Fibroblast of pulmonary artery (primary cell): ENCODE measurements around the gene RBM28.
A peak's percentile ranks its signal among the peaks of the same experiment; 100 is the strongest.

Experiments
- DNase-seq: peaks from one replicate; pipeline ENCODE4 v3.0.0-alpha.2; 2010; ENCODE audit warnings: low read depth
- H3K4me3 ChIP-seq: replicated peaks from 2 replicates; pipeline ENCODE4 v1.5.1; 2011; ENCODE audit warnings: low read depth, mild to moderate bottlenecking, control low read depth, low read length, moderate library complexity
- TF ChIP-seq, protein P1 (sequence below): IDR thresholded peaks from 2 replicates; pipeline ENCODE4 v1.5.1; 2011; ENCODE audit warnings: mild to moderate bottlenecking, control low read depth, low read length, inconsistent platforms; ENCODE audit errors: missing control alignments

The RBM28 gene, protein sequence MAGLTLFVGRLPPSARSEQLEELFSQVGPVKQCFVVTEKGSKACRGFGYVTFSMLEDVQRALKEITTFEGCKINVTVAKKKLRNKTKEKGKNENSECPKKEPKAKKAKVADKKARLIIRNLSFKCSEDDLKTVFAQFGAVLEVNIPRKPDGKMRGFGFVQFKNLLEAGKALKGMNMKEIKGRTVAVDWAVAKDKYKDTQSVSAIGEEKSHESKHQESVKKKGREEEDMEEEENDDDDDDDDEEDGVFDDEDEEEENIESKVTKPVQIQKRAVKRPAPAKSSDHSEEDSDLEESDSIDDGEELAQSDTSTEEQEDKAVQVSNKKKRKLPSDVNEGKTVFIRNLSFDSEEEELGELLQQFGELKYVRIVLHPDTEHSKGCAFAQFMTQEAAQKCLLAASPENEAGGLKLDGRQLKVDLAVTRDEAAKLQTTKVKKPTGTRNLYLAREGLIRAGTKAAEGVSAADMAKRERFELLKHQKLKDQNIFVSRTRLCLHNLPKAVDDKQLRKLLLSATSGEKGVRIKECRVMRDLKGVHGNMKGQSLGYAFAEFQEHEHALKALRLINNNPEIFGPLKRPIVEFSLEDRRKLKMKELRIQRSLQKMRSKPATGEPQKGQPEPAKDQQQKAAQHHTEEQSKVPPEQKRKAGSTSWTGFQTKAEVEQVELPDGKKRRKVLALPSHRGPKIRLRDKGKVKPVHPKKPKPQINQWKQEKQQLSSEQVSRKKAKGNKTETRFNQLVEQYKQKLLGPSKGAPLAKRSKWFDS

GRCh38 chr7:128343554-128344430, at the start of gene RBM28:
RBM28 (minus strand) TSS chr7:128343908; CDS start chr7:128343793, 115 bp downstream.
- peak; percentile 94 for DNase-seq
- TF ChIP-seq, protein P1, sequence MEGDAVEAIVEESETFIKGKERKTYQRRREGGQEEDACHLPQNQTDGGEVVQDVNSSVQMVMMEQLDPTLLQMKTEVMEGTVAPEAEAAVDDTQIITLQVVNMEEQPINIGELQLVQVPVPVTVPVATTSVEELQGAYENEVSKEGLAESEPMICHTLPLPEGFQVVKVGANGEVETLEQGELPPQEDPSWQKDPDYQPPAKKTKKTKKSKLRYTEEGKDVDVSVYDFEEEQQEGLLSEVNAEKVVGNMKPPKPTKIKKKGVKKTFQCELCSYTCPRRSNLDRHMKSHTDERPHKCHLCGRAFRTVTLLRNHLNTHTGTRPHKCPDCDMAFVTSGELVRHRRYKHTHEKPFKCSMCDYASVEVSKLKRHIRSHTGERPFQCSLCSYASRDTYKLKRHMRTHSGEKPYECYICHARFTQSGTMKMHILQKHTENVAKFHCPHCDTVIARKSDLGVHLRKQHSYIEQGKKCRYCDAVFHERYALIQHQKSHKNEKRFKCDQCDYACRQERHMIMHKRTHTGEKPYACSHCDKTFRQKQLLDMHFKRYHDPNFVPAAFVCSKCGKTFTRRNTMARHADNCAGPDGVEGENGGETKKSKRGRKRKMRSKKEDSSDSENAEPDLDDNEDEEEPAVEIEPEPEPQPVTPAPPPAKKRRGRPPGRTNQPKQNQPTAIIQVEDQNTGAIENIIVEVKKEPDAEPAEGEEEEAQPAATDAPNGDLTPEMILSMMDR: no peak
- peak within 1 kb of the TSS; percentile 99 for H3K4me3 ChIP-seq

- no peak overlapping the region for H3K4me3 ChIP-seq
- TF ChIP-seq, protein P1: no peak
- DNase-seq: no peak
Observed at GRCh38 chr7:128392446-128393327, 49.0 kb upstream of the RBM28 start.

DNA sequence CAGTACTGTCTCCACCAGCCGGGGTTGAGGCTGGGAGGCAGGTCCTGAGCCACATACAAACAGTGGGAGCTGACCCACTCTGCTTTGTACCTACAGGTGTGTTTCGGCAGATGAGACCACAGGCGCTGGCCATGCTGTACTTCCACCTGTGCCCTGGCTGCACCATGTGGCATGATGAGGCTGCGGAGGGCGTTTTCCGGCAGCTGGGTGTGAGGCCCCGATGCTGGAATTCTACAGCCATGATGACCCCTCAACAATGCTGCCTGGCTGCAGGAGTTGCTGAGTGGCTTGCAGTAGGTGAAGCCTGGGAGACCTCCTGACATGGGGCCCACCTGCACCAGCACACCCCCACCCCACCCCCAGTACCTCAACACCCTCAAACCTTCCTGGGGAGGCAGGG, 48.1 kb upstream of the RBM28 start:
- TF ChIP-seq, protein P1: no peak
- no peak overlapping the region for H3K4me3 ChIP-seq
- no peak for DNase-seq

DNA sequence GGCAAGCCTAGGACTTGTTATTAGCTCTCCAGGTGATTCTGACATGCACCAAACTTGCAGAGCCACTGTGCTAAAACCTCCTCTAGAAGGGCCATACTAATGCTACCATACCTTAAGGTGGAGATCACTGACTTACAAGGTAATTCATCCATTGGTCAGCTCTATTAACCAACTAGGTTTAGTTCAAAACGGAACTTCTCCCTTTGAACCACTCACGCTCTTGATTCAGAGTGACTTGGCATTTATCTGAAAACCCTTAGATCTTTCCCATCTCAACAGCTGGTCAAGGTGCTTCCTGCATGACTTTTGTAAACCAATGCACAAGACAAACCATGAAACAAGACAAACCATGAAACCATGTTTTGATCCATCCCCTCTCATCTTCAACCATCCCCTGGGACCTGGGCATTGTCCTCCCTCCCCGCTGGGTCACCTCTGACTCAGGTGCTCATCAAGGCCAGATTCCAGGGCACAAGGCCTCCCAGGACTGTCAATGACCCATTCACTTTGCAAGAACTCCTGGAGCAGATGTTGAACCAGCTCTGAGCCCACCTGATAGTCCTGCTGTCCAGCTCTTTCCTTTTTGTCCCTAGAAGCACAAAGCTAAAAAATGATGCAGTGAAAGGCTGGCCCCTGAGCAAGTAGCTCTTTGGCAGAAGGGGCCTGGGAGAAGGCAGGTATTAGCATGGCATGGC, 47.3 kb upstream of the RBM28 start:
- no peak overlapping the region for H3K4me3 ChIP-seq
- TF ChIP-seq, protein P1: no peak
- DNase-seq: no peak

DNA sequence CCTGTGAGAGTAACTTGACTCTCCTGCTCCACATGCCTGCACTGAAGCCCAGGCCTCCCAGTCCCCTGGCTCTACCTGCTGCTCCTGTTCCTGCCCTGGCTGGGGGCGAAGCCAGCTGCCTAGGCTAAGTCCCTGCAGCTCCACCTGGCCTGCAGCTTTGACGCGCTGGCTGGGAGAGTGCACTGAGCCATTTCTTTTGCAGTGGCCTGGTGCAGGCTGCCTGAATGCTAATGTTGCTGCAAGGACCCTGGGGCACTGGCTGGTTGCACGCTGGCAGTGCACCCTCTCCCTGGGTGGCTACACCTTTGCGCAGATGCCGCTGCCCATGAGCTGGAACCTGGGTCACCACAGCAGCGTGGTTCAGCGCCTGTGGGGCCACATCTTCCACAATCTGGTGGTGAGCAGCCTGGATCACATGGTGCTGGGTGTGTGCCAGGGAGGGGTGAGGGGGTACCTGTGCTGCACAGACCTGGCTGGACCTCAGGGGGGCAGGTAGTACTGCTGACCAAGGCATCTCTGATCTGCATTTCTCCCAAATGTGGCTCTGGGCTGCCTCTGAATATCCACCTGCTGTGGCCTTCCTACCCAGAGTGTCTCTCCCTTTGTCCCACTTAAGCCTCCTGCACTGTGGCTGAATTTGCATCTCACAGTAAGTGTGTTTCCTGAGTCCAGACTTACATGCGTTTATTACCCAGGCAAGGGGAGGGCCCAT, 46.1 kb upstream of the RBM28 start:
- no peak overlapping the region for H3K4me3 ChIP-seq
- DNase-seq: no peak
- TF ChIP-seq, protein P1: no peak
